IMR-90 (cell line): ENCODE data around the gene GCC2. TPM values are rescaled to one million over a fixed set of nuclear protein-coding genes. Genes with fewer than 3 reads are reported as not detected.

Experiments used
- ATAC-seq: fragments of 200-7000 bp; cut with Tn5 transposase; 2 replicates; pipeline ENCODE4 v1.9.1; 2020; ENCODE audit warnings: low read depth, mild to moderate bottlenecking, moderate library complexity
- BruUV-seq: library from RNA; stranded (reverse); fragments of 400-500 nt; replicated peaks from 2 replicates; lab custom pipeline; 2021; lab: Mats Ljungman, UMichigan
- CTCF ChIA-PET: fragments of 300-600 bp; formaldehyde crosslinking; extraction: SDS; loops from one replicate; lab custom pipeline; 2021; ENCODE audit warnings: antibody characterized with exemption; lab: Yijun Ruan, JAX
- POLR2A ChIA-PET: fragments of 300-600 bp; sonication (Branson Sonifier 250); formaldehyde crosslinking; loops from one replicate; lab custom pipeline; 2022; ENCODE audit warnings: antibody characterized with exemption; ENCODE audit not compliant: unreplicated experiment; lab: Charles Lee
- DNase-seq: peaks from one replicate; pipeline ENCODE4 v3.0.0; 2013
- H2AFZ ChIP-seq: replicated peaks from 2 replicates; pipeline ENCODE3; 2013; ENCODE audit warnings: low read length, mild to moderate bottlenecking; ENCODE audit not compliant: poor library complexity
- H2AK5ac ChIP-seq: 2 replicates; pipeline ENCODE4 v1.6.1; 2013; ENCODE audit warnings: low read depth, low read length, inconsistent platforms
- H2AK9ac ChIP-seq: replicated peaks from 2 replicates; pipeline ENCODE3; 2013; ENCODE audit warnings: mild to moderate bottlenecking, low read depth, low read length, moderate library complexity; ENCODE audit not compliant: poor library complexity
- H2BK120ac ChIP-seq: 2 replicates; pipeline ENCODE4 v1.6.1; 2013; ENCODE audit warnings: low read depth, low read length, inconsistent platforms
- H2BK15ac ChIP-seq: 3 replicates; pipeline ENCODE4 v1.6.1; 2013; ENCODE audit warnings: low read depth, low read length, inconsistent platforms
- H2BK20ac ChIP-seq: 2 replicates; pipeline ENCODE4 v1.6.1; 2013; ENCODE audit warnings: low read depth, mild to moderate bottlenecking, inconsistent platforms, low read length, moderate library complexity
- H2BK5ac ChIP-seq: 2 replicates; pipeline ENCODE4 v1.6.1; 2013; ENCODE audit warnings: mild to moderate bottlenecking, low read depth, low read length, inconsistent platforms; ENCODE audit not compliant: poor library complexity, severe bottlenecking
- H3K14ac ChIP-seq: replicated peaks from 2 replicates; pipeline ENCODE4 v1.6.1; 2013; ENCODE audit warnings: low read depth, low read length, inconsistent platforms
- H3K18ac ChIP-seq: 2 replicates; pipeline ENCODE4 v1.6.1; 2013; ENCODE audit warnings: low read depth, low read length, control low read depth
- H3K23ac ChIP-seq: 2 replicates; pipeline ENCODE4 v1.6.1; 2013; ENCODE audit warnings: low read depth, low read length, inconsistent platforms
- H3K27ac ChIP-seq: 2 replicates; pipeline ENCODE4 v1.5.1; 2013; ENCODE audit warnings: mild to moderate bottlenecking, control low read depth, low read length; ENCODE audit not compliant: insufficient read depth
- H3K27me3 ChIP-seq: 2 replicates; pipeline ENCODE4 v1.6.1; 2013; ENCODE audit warnings: low read length; ENCODE audit not compliant: control insufficient read depth, insufficient read depth
- H3K36me3 ChIP-seq: 2 replicates; pipeline ENCODE4 v1.6.1; 2013; ENCODE audit warnings: low read length, mixed read lengths; ENCODE audit not compliant: control insufficient read depth, insufficient read depth
- H3K4ac ChIP-seq: 2 replicates; pipeline ENCODE4 v1.6.1; 2013; ENCODE audit warnings: low read depth, low read length, inconsistent platforms
- H3K4me1 ChIP-seq: 2 replicates; pipeline ENCODE4 v1.6.1; 2013; ENCODE audit warnings: low read length, mixed read lengths; ENCODE audit not compliant: control insufficient read depth, insufficient read depth
- H3K4me2 ChIP-seq: 2 replicates; pipeline ENCODE4 v1.6.1; 2013; ENCODE audit warnings: low read depth, mild to moderate bottlenecking, control low read depth, low read length, moderate library complexity
- H3K4me3 ChIP-seq: 2 replicates; pipeline ENCODE4 v1.5.1; 2013; ENCODE audit warnings: low read depth, mild to moderate bottlenecking, control low read depth, low read length, moderate library complexity; ENCODE audit not compliant: insufficient read depth
- H3K56ac ChIP-seq: 2 replicates; pipeline ENCODE4 v1.6.1; 2013; ENCODE audit warnings: low read length, inconsistent platforms; ENCODE audit not compliant: insufficient read depth; ENCODE audit errors: extremely low read depth
- H3K79me1 ChIP-seq, 2 experiments: 2 replicates each; pipeline ENCODE4 v1.6.1; 2013; ENCODE audit warnings: low read length in 2 of 2, inconsistent platforms in 1 of 2, low read depth in 1 of 2
- H3K9ac ChIP-seq: 2 replicates; pipeline ENCODE4 v1.6.1; 2013; ENCODE audit warnings: low read depth, low read length, control low read depth
- H3K9me1 ChIP-seq: 2 replicates; pipeline ENCODE4 v1.6.1; 2013; ENCODE audit warnings: low read length, inconsistent platforms; ENCODE audit not compliant: insufficient read depth
- H3K9me3 ChIP-seq: 2 replicates; pipeline ENCODE4 v1.6.1; 2013; ENCODE audit warnings: low read length; ENCODE audit not compliant: control insufficient read depth, insufficient read depth
- H4K20me1 ChIP-seq: 2 replicates; pipeline ENCODE4 v1.6.1; 2013; ENCODE audit warnings: low read length, inconsistent platforms; ENCODE audit not compliant: insufficient read depth
- H4K5ac ChIP-seq: 2 replicates; pipeline ENCODE4 v1.6.1; 2013; ENCODE audit warnings: mild to moderate bottlenecking, low read depth, low read length, control low read depth
- H4K8ac ChIP-seq, 2 experiments: 2 replicates each; pipeline ENCODE4 v1.6.1; 2013; ENCODE audit warnings: low read depth in 2 of 2, low read length in 2 of 2, control low read depth in 1 of 2, inconsistent platforms in 1 of 2
- H4K91ac ChIP-seq: 2 replicates; pipeline ENCODE4 v1.6.1; 2013; ENCODE audit warnings: low read depth, low read length, inconsistent platforms; ENCODE audit not compliant: insufficient read depth
- BHLHE40 ChIP-seq: fragments of 150-350 bp; IDR thresholded peaks from 2 replicates; pipeline ENCODE4 v1.6.1; 2016; ENCODE audit warnings: mild to moderate bottlenecking, low read depth, low read length
- CEBPB ChIP-seq: IDR thresholded peaks from 2 replicates; pipeline ENCODE4 v1.6.1; 2012; ENCODE audit warnings: low read depth, low read length, improper control_type of control experiment
- CHD1 ChIP-seq: IDR thresholded peaks from 2 replicates; pipeline ENCODE4 v1.6.1; 2012; ENCODE audit warnings: low read depth, low read length, improper control_type of control experiment
- ELK1 ChIP-seq: fragments of 150-350 bp; IDR thresholded peaks from 2 replicates; pipeline ENCODE4 v1.6.1; 2016; ENCODE audit warnings: low read depth, mild to moderate bottlenecking, low read length, moderate library complexity, borderline replicate concordance
- FOS ChIP-seq: fragments of 150-350 bp; IDR thresholded peaks from 2 replicates; pipeline ENCODE4 v1.6.1; 2016; ENCODE audit warnings: low read depth, low read length
- MAFK ChIP-seq: IDR thresholded peaks from 2 replicates; pipeline ENCODE4 v1.6.1; 2012; ENCODE audit warnings: low read depth, low read length, improper control_type of control experiment
- MAZ ChIP-seq: IDR thresholded peaks from 2 replicates; pipeline ENCODE4 v1.6.1; 2012; ENCODE audit warnings: low read depth, mild to moderate bottlenecking, low read length, improper control_type of control experiment, moderate library complexity, borderline replicate concordance
- MXI1 ChIP-seq: IDR thresholded peaks from 2 replicates; pipeline ENCODE4 v1.6.1; 2012; ENCODE audit warnings: low read depth, mild to moderate bottlenecking, low read length, moderate library complexity, borderline replicate concordance
- NFE2L2 ChIP-seq: fragments of 150-350 bp; IDR thresholded peaks from 2 replicates; pipeline ENCODE4 v1.6.1; 2016; ENCODE audit warnings: low read depth, mild to moderate bottlenecking, low read length
- POLR2A ChIP-seq: IDR thresholded peaks from 2 replicates; pipeline ENCODE4 v1.6.1; 2012; ENCODE audit warnings: mild to moderate bottlenecking, low read depth, low read length
- RAD21 ChIP-seq: IDR thresholded peaks from 2 replicates; pipeline ENCODE4 v1.6.1; 2012; ENCODE audit warnings: low read length, improper control_type of control experiment
- RCOR1 ChIP-seq: IDR thresholded peaks from 2 replicates; pipeline ENCODE4 v1.6.1; 2012; ENCODE audit warnings: mild to moderate bottlenecking, low read length, improper control_type of control experiment; ENCODE audit not compliant: insufficient replicate concordance
- RFX5 ChIP-seq: IDR thresholded peaks from 2 replicates; pipeline ENCODE4 v1.8.0; 2012; ENCODE audit warnings: low read depth, mild to moderate bottlenecking, low read length, moderate library complexity
- SMC3 ChIP-seq: fragments of 150-350 bp; IDR thresholded peaks from 2 replicates; pipeline ENCODE4 v1.6.1; 2016; ENCODE audit warnings: low read depth, mild to moderate bottlenecking, antibody characterized with exemption, low read length, moderate library complexity
- WGBS, 2 experiments: methylation state at CpG; one replicate each; pipeline versions ENCODE4 v1.1.5 to v1.1.7; 2013; ENCODE audit warnings: missing lambda C conversion rate in 2 of 2; ENCODE audit not compliant: insufficient read length in 1 of 2; ENCODE audit errors: extremely low coverage in 2 of 2; 5-methylcytosine and 5-hydroxymethylcytosine counted together
- dilution Hi-C: fragments of 300-500 bp; cut with HindIII; formaldehyde crosslinking; loops from one replicate; pipeline ENCODE4 v1.14.3; 2018; ENCODE audit warnings: low sequenced_read_pairs; ENCODE audit not compliant: unreplicated experiment
- in situ Hi-C: fragments of 300-500 bp; cut with MboI; formaldehyde crosslinking; loops from 3 replicates; pipeline ENCODE4 v1.14.3; 2019; ENCODE audit warnings: low sequenced_read_pairs, inconsistent platforms, mixed read lengths
- intact Hi-C: fragments of 100-400 bp; cut with micrococcal nuclease; formaldehyde crosslinking; loops from 2 replicates; pipeline ENCODE4 v1.10.0; 2022
- polyA plus RNA-seq, 3 experiments: library from polyadenylated mRNA; depleted of rRNA; stranded (reverse); fragments of >200 nt; gene quantifications; 2 replicates each; pipeline ENCODE4 v1.2.3, GENCODE V29; 2012; ENCODE audit warnings: low replicate concordance in 1 of 3
- total RNA-seq: library from RNA; depleted of rRNA; stranded (reverse); fragments of >200 nt; gene quantifications from 2 replicates; pipeline ENCODE4 v1.2.3, GENCODE V29; 2012
- TF ChIP-seq, protein P1 (sequence below): conservative IDR thresholded peaks from 2 replicates; pipeline ENCODE4 v1.5.1; 2012; ENCODE audit warnings: mild to moderate bottlenecking, low read depth, low read length, improper control_type of control experiment
- TF ChIP-seq, protein P2 (sequence below): fragments of 150-350 bp; IDR thresholded peaks from 2 replicates; pipeline ENCODE4 v1.6.1; 2017; ENCODE audit warnings: mild to moderate bottlenecking, antibody characterized with exemption, low read length, low read depth

Gene GCC2
- total and polyA plus RNA-seq, 2 of the 4 experiments (the other 2 are of a cell fraction): 6.4 to 8.6 TPM

- CTCF ChIA-PET: interaction anchor here (0.7 to 2.2 kb wide), 2 partner anchors 54 to 811 kb away, joined by 4 to 7 read pairs; no protein-coding TSS in a partner anchor
These were observed 1.9 kb downstream of the GCC2 start for GRCh38 chr2:108450863-108451262.

More at GRCh38 chr2:108450863-108451262, 1.9 kb downstream of the GCC2 start:
- Histone ChIP-seq H3K4me2 (no peak overlapping the region), H3K18ac (no peak overlapping the region), H3K36me3 (peaks cover 13% of the 10 kb centered on the region), H3K9ac (no peak overlapping the region), H2BK120ac (no peak overlapping the region), H3K4me3 (no peak overlapping the region), H3K9me1 (peaks cover 6% of the 10 kb centered on the region), H3K79me1 (peaks cover 5 to 25% of the 10 kb centered on the region in 2 experiments), H2BK15ac (no peak overlapping the region), H2AFZ (no peak overlapping the region), H3K14ac (no peak overlapping the region), H4K91ac (no peak overlapping the region), H4K8ac (no peak overlapping the region), H3K23ac (no peak overlapping the region), H3K27ac (no peak overlapping the region), H4K20me1 (no peaks in the 10 kb centered on the region), H3K27me3 (no peaks in the 10 kb centered on the region), H3K56ac (no peak overlapping the region), H3K4me1 (no peaks in the 10 kb centered on the region), H2BK20ac (no peak overlapping the region), H2AK9ac (no peak overlapping the region), H3K9me3 (no peaks in the 10 kb centered on the region), H2AK5ac (no peak overlapping the region), H4K5ac (no peak overlapping the region), H2BK5ac (no peak overlapping the region), H3K4ac (no peak overlapping the region)
- ATAC-seq: no peak
- POLR2A ChIA-PET: interaction anchor here (0.5 kb wide), 1 partner anchor 73 kb away, joined by 5 read pairs; no protein-coding TSS in a partner anchor
- no CpG with 5 or more reads among the region's 3 CpGs for WGBS, 2 experiments
- DNase-seq: no peak
- intact Hi-C loops: no loop called here
- dilution Hi-C loops: no loop called here
- no TSS peak for BruUV-seq
- in situ Hi-C loops: no loop called here
- TF ChIP-seq NFE2L2 (no peak), RAD21 (no peak), SMC3 (no peak), MAFK (no peak), MXI1 (no peak), BHLHE40 (no peak), CEBPB (no peak), RCOR1 (no peak), CHD1 (no peak), MAZ (no peak), POLR2A (no peak), FOS (no peak), RFX5 (no peak), ELK1 (no peak)
- TF ChIP-seq, protein P1, sequence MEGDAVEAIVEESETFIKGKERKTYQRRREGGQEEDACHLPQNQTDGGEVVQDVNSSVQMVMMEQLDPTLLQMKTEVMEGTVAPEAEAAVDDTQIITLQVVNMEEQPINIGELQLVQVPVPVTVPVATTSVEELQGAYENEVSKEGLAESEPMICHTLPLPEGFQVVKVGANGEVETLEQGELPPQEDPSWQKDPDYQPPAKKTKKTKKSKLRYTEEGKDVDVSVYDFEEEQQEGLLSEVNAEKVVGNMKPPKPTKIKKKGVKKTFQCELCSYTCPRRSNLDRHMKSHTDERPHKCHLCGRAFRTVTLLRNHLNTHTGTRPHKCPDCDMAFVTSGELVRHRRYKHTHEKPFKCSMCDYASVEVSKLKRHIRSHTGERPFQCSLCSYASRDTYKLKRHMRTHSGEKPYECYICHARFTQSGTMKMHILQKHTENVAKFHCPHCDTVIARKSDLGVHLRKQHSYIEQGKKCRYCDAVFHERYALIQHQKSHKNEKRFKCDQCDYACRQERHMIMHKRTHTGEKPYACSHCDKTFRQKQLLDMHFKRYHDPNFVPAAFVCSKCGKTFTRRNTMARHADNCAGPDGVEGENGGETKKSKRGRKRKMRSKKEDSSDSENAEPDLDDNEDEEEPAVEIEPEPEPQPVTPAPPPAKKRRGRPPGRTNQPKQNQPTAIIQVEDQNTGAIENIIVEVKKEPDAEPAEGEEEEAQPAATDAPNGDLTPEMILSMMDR: no peak
- TF ChIP-seq, protein P2, sequence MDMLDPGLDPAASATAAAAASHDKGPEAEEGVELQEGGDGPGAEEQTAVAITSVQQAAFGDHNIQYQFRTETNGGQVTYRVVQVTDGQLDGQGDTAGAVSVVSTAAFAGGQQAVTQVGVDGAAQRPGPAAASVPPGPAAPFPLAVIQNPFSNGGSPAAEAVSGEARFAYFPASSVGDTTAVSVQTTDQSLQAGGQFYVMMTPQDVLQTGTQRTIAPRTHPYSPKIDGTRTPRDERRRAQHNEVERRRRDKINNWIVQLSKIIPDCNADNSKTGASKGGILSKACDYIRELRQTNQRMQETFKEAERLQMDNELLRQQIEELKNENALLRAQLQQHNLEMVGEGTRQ: no peak
